K562 (cell line): ENCODE data around the gene PHTF1. TPM values are rescaled to one million over a fixed set of nuclear protein-coding genes. Genes with fewer than 3 reads are reported as not detected.

Experiments
- HEY1 ChIP-seq: fragments of 250-450 bp; sonication (Bioruptor Pico); IDR thresholded peaks from 2 replicates; pipeline ENCODE4 v1.5.0; 2020; ENCODE audit warnings: mild to moderate bottlenecking, moderate library complexity, borderline replicate concordance
- MCM3 ChIP-seq: fragments of 450-650 bp; IDR thresholded peaks from 2 replicates; pipeline ENCODE4 v1.6.1; 2016
- NCOR1 ChIP-seq: fragments of 450-650 bp; IDR thresholded peaks from 2 replicates; pipeline ENCODE4 v1.6.1; 2016; ENCODE audit warnings: mild to moderate bottlenecking, moderate library complexity
- SMARCA5 ChIP-seq: fragments of 450-650 bp; IDR thresholded peaks from 2 replicates; pipeline ENCODE4 v1.6.1; 2016
- TAF9B ChIP-seq: fragments of 450-650 bp; IDR thresholded peaks from 2 replicates; pipeline ENCODE4 v1.6.1; 2018; ENCODE audit warnings: mild to moderate bottlenecking; ENCODE audit not compliant: partially characterized antibody
- TOE1 ChIP-seq, 2 experiments: fragments of 450-650 bp in 1 of 2; sonication (generic) in 1 of 2; formaldehyde crosslinking in 1 of 2; IDR thresholded peaks; 2 replicates each; pipeline versions ENCODE4 v1.7.1 to v1.8.0; 2016 to 2022; ENCODE audit warnings: borderline replicate concordance in 2 of 2, mild to moderate bottlenecking in 2 of 2, antibody characterized with exemption in 1 of 2, inconsistent platforms in 1 of 2, low read depth in 1 of 2, missing genetic modification reagents in 1 of 2, moderate library complexity in 1 of 2
- ZNF121 ChIP-seq: sonication (generic); formaldehyde crosslinking; conservative IDR thresholded peaks from 2 replicates; pipeline ENCODE4 v1.8.0; 2022; ENCODE audit warnings: missing genetic modification reagents
- ZNF668 ChIP-seq: fragments of 250-450 bp; sonication (Bioruptor Pico); IDR thresholded peaks from 2 replicates; pipeline ENCODE4 v1.8.0; 2022; ENCODE audit warnings: mild to moderate bottlenecking, inconsistent platforms
- polyA plus RNA-seq, 8 experiments: library from polyadenylated mRNA; depleted of rRNA in 4 of 8; stranded (reverse) in 5 of 8; unstranded in 3 of 8; fragments of >200 nt; fragmentation: Nextera tagmentation in 2 of 8; fragmentation: Illumina TruSeq in 1 of 8; extraction: Ambion mirVana in 2 of 8; extraction: Trizol in 1 of 8; gene quantifications; 2 replicates each; pipeline versions ENCODE4 v1.2.1 to v1.2.3, GENCODE V29; 2011 to 2014; ENCODE audit warnings: inconsistent platforms in 1 of 8, missing spikeins in 1 of 8
- total RNA-seq, 7 experiments: library from RNA; depleted of rRNA in 6 of 7; stranded (reverse); fragments of >200 nt in 6 of 7; fragmentation: Illumina TruSeq in 2 of 7; extraction: Trizol in 2 of 7; gene quantifications; 2 replicates each; pipeline versions ENCODE4 v1.2.1 to v1.2.3, GENCODE V29; 2011 to 2021; ENCODE audit warnings: low replicate concordance in 1 of 7
- TF ChIP-seq, protein P1 (sequence below): fragments of 450-650 bp; formaldehyde crosslinking; IDR thresholded peaks from 2 replicates; pipeline ENCODE4 v1.4.0; 2020; ENCODE audit warnings: mild to moderate bottlenecking, moderate library complexity
- TF ChIP-seq, protein P2 (sequence below), 2 experiments: fragments of 450-650 bp; formaldehyde crosslinking in 1 of 2; IDR thresholded peaks; 2 replicates each; pipeline versions ENCODE4 v1.4.0 to v1.6.1; 2014 to 2020; ENCODE audit warnings: mild to moderate bottlenecking in 2 of 2, borderline replicate concordance in 1 of 2, low read depth in 1 of 2
- TF ChIP-seq, protein P3 (sequence below): sonication (generic); formaldehyde crosslinking; IDR thresholded peaks from 2 replicates; pipeline ENCODE4 v1.4.0; 2020; ENCODE audit warnings: mild to moderate bottlenecking, missing genetic modification reagents
- TF ChIP-seq, protein P4 (sequence below): fragments of 200-800 bp; sonication (Bioruptor generic); IDR thresholded peaks from 2 replicates; pipeline ENCODE4 v1.6.1; 2017; ENCODE audit warnings: missing genetic modification characterization, missing compliant biosample characterization

The PHTF1 gene
- total and polyA plus RNA-seq, 9 of the 15 experiments (the other 6 are each of a cell fraction or from before 2014, with no cell fraction given): 8.4 to 36.2 (median 23.0) TPM

DNA sequence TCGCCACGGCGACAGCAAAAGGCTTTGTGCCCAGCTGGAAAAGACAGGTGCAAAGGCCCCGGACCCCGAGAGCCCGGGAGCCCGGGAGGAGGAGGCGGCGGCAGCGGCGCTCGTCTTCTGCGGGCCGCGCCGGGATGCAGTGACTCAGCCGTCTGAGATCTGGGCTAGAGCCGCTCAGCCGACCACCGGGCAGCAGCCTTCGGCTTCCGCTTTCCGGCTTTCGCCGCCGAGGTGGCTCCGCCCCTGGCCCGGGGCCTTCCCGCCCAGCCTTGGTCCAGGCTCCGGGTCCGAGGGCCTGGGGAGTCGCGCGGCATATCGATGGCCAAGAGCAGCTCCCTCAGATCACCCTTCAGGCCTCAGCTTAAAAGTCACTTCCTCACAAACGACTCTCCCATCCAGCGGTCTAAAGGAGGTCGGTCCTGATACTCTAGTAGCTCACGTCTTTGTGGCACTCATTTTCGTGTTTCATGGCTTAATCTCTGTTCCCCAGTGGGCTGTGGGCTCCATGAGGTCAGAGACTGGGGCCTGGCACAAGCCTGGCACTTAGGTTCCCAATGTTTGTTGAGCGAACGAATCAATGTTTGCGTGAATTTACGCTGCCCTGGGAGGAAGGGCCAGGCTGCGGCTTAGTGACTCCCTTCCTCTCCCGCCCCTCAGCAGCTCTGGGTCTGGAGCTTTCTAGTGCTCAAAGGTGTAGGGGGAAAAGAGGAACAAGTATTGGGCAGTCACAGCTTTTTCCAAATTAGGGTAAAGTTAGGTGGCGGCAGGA, at the start of gene PHTF1 (continued):
- TF ChIP-seq, protein P1, sequence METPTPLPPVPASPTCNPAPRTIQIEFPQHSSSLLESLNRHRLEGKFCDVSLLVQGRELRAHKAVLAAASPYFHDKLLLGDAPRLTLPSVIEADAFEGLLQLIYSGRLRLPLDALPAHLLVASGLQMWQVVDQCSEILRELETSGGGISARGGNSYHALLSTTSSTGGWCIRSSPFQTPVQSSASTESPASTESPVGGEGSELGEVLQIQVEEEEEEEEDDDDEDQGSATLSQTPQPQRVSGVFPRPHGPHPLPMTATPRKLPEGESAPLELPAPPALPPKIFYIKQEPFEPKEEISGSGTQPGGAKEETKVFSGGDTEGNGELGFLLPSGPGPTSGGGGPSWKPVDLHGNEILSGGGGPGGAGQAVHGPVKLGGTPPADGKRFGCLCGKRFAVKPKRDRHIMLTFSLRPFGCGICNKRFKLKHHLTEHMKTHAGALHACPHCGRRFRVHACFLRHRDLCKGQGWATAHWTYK (CRISPR knock-in tag): peak; percentile 85
- TF ChIP-seq NCOR1 (no peak; the same call in 1 of the 2 replicates), ZNF668 (CRISPR knock-in tag) (no peak), SMARCA5 (no peak), ZNF121 (CRISPR knock-in tag) (no peak), HEY1 (CRISPR knock-in tag) (no peak), TAF9B (peak; percentile 80), MCM3 (no peak), TOE1 (IDR thresholded peaks at IDR 0.05; ENCODE audit: borderline replicate concordance) (peak; percentile 48; the same call in 1 of the 2 replicates), TOE1 (CRISPR knock-in tag; IDR thresholded peaks at IDR 0.05; ENCODE audit: borderline replicate concordance, low read depth) (0 out of 2 replicates have a peak, but pooled peaks have one; percentile 5)
- TF ChIP-seq, protein P2, sequence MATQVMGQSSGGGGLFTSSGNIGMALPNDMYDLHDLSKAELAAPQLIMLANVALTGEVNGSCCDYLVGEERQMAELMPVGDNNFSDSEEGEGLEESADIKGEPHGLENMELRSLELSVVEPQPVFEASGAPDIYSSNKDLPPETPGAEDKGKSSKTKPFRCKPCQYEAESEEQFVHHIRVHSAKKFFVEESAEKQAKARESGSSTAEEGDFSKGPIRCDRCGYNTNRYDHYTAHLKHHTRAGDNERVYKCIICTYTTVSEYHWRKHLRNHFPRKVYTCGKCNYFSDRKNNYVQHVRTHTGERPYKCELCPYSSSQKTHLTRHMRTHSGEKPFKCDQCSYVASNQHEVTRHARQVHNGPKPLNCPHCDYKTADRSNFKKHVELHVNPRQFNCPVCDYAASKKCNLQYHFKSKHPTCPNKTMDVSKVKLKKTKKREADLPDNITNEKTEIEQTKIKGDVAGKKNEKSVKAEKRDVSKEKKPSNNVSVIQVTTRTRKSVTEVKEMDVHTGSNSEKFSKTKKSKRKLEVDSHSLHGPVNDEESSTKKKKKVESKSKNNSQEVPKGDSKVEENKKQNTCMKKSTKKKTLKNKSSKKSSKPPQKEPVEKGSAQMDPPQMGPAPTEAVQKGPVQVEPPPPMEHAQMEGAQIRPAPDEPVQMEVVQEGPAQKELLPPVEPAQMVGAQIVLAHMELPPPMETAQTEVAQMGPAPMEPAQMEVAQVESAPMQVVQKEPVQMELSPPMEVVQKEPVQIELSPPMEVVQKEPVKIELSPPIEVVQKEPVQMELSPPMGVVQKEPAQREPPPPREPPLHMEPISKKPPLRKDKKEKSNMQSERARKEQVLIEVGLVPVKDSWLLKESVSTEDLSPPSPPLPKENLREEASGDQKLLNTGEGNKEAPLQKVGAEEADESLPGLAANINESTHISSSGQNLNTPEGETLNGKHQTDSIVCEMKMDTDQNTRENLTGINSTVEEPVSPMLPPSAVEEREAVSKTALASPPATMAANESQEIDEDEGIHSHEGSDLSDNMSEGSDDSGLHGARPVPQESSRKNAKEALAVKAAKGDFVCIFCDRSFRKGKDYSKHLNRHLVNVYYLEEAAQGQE (IDR thresholded peaks at IDR 0.05; ENCODE audit: borderline replicate concordance): peak; percentile 73
- TF ChIP-seq, protein P2 (CRISPR knock-in tag; IDR thresholded peaks at IDR 0.05; ENCODE audit: low read depth): no peak; the same call in 1 of the 2 replicates
- TF ChIP-seq, protein P3, sequence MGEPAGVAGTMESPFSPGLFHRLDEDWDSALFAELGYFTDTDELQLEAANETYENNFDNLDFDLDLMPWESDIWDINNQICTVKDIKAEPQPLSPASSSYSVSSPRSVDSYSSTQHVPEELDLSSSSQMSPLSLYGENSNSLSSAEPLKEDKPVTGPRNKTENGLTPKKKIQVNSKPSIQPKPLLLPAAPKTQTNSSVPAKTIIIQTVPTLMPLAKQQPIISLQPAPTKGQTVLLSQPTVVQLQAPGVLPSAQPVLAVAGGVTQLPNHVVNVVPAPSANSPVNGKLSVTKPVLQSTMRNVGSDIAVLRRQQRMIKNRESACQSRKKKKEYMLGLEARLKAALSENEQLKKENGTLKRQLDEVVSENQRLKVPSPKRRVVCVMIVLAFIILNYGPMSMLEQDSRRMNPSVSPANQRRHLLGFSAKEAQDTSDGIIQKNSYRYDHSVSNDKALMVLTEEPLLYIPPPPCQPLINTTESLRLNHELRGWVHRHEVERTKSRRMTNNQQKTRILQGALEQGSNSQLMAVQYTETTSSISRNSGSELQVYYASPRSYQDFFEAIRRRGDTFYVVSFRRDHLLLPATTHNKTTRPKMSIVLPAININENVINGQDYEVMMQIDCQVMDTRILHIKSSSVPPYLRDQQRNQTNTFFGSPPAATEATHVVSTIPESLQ (CRISPR knock-in tag): peak; percentile 82; the same call in 1 of the 2 replicates
- TF ChIP-seq, protein P4, sequence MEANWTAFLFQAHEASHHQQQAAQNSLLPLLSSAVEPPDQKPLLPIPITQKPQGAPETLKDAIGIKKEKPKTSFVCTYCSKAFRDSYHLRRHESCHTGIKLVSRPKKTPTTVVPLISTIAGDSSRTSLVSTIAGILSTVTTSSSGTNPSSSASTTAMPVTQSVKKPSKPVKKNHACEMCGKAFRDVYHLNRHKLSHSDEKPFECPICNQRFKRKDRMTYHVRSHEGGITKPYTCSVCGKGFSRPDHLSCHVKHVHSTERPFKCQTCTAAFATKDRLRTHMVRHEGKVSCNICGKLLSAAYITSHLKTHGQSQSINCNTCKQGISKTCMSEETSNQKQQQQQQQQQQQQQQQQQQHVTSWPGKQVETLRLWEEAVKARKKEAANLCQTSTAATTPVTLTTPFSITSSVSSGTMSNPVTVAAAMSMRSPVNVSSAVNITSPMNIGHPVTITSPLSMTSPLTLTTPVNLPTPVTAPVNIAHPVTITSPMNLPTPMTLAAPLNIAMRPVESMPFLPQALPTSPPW (CRISPR knock-in tag): 0 out of 2 replicates have a peak, but pooled peaks have one; percentile 32
